ENCODE measurements around the gene L2HGDH. TPM values are rescaled to one million over a fixed set of nuclear protein-coding genes. Genes with fewer than 3 reads are reported as not detected.
"Not testable (repeated sequence)": the region's sequence is repeated elsewhere in the genome, so short reads cannot be mapped to it uniquely, and the experiment has no call there.

Gene L2HGDH
- total RNA-seq, 1 experiment from 2014 or later = 25.0 TPM

DNA sequence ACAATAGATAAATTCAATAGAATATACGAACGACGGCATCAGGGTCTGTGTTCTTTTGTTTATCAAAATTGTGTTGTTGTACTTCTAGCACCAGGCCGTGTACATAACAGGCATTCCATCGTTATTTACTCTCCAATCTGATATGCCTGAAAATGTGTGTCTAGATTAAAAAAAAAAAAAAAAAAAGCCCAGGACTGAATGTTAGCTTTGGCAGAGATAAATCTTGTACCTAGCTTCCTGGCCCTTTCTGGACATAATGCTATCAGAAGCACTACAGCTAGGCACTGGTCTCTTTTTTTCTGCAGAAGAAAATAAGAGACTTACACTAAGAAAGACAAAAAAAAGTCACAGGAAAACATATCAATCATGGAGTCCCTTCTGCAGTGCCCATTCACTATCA lies 47.6 kb upstream of the L2HGDH start:
- no peaks in the 10 kb centered on the region for H3K27me3 ChIP-seq (replicated peaks; ENCODE audit: control insufficient read depth, insufficient read depth, low read length)
- Mint-ChIP-seq H3K4me1 (ENCODE audit: low read depth, unreplicated experiment) (peaks cover 14% of the 10 kb centered on the region), H3K27me3 (ENCODE audit: insufficient read depth, unreplicated experiment) (no peaks in the 10 kb centered on the region), H3K27ac (ENCODE audit: unreplicated experiment) (no peak overlapping the region), H3K9me3 (ENCODE audit: unreplicated experiment) (no peaks in the 10 kb centered on the region), H3K36me3 (ENCODE audit: insufficient read depth, unreplicated experiment) (no peaks in the 10 kb centered on the region), H3K4me3 (ENCODE audit: unreplicated experiment) (no peak overlapping the region)
- intact Hi-C loops (cut with micrococcal nuclease; ENCODE audit: unreplicated experiment) = no loop called here
- ChIA-PET POLR2A (no interaction called here), CTCF (no interaction called here)
- TF ChIP-seq, protein P1, sequence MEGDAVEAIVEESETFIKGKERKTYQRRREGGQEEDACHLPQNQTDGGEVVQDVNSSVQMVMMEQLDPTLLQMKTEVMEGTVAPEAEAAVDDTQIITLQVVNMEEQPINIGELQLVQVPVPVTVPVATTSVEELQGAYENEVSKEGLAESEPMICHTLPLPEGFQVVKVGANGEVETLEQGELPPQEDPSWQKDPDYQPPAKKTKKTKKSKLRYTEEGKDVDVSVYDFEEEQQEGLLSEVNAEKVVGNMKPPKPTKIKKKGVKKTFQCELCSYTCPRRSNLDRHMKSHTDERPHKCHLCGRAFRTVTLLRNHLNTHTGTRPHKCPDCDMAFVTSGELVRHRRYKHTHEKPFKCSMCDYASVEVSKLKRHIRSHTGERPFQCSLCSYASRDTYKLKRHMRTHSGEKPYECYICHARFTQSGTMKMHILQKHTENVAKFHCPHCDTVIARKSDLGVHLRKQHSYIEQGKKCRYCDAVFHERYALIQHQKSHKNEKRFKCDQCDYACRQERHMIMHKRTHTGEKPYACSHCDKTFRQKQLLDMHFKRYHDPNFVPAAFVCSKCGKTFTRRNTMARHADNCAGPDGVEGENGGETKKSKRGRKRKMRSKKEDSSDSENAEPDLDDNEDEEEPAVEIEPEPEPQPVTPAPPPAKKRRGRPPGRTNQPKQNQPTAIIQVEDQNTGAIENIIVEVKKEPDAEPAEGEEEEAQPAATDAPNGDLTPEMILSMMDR (IDR thresholded peaks at IDR 0.05; ENCODE audit: insufficient read depth in 1 of 2, low read depth in 1 of 2, low read length in 1 of 2, severe bottlenecking in 1 of 2, unreplicated experiment in 1 of 2) = no peak
- H3K4me3 ChIP-seq (ENCODE audit: low read depth, low read length) = no peak overlapping the region
- no TSS peak for BruUV-seq (replicated peaks)
- H3K4me1 ChIP-seq = peaks cover 3% of the 10 kb centered on the region
- no peaks in the 10 kb centered on the region for H3K36me3 ChIP-seq (ENCODE audit: control insufficient read depth, insufficient read depth, low read length)
- DNase-seq = no peak
- H3K9me3 ChIP-seq = no peaks in the 10 kb centered on the region

DNA sequence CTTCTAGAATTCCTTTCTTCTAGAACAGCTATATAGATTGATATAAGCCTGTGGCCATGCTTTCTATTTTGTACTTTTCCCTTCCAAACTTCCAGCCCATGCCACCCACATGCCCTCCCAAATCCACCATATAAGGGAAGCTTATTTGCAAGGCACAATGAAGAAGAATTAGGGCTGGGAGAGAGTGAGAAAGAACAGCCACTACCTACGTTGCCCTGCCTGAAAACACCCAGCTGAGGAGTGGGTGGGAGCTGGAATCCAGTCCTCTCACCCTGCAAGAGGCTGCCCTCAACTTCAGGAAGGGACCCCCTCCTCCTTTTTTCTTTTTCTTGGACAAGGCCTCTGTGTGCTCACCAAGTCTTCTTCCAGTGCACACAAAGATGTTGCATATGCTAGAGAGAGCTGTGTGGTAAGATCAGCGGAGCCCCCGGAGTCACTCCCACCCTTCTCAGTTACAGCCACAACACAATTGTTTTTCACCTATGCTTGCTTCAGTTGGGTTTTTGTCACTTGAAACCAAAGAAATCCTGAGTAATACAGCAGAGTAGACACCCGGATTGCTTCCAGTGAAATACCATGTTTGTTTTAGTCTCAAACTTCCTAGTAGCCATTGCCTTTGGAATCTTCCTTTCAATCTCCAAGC lies 45.8 kb upstream of the L2HGDH start:
- intact Hi-C loops (cut with micrococcal nuclease; ENCODE audit: unreplicated experiment) = no loop called here
- no peaks in the 10 kb centered on the region for H3K4me1 ChIP-seq
- Mint-ChIP-seq H3K27me3 (ENCODE audit: insufficient read depth, unreplicated experiment) (no peaks in the 10 kb centered on the region), H3K9me3 (ENCODE audit: unreplicated experiment) (no peaks in the 10 kb centered on the region), H3K4me3 (ENCODE audit: unreplicated experiment) (no peak overlapping the region), H3K4me1 (ENCODE audit: low read depth, unreplicated experiment) (peaks cover 7% of the 10 kb centered on the region), H3K27ac (ENCODE audit: unreplicated experiment) (no peak overlapping the region), H3K36me3 (ENCODE audit: insufficient read depth, unreplicated experiment) (no peaks in the 10 kb centered on the region)
- no peak overlapping the region for H3K4me3 ChIP-seq (ENCODE audit: low read depth, low read length)
- BruUV-seq (replicated peaks) = no TSS peak
- DNase-seq = no peak
- TF ChIP-seq, protein P1 (IDR thresholded peaks at IDR 0.05; ENCODE audit: insufficient read depth in 1 of 2, low read depth in 1 of 2, low read length in 1 of 2, severe bottlenecking in 1 of 2, unreplicated experiment in 1 of 2) = no peak
- CTCF ChIA-PET = no interaction called here
- H3K36me3 ChIP-seq (ENCODE audit: control insufficient read depth, insufficient read depth, low read length) = no peaks in the 10 kb centered on the region
- H3K9me3 ChIP-seq = no peaks in the 10 kb centered on the region
- H3K27me3 ChIP-seq (replicated peaks; ENCODE audit: control insufficient read depth, insufficient read depth, low read length) = no peaks in the 10 kb centered on the region
- POLR2A ChIA-PET = no interaction called here

DNA sequence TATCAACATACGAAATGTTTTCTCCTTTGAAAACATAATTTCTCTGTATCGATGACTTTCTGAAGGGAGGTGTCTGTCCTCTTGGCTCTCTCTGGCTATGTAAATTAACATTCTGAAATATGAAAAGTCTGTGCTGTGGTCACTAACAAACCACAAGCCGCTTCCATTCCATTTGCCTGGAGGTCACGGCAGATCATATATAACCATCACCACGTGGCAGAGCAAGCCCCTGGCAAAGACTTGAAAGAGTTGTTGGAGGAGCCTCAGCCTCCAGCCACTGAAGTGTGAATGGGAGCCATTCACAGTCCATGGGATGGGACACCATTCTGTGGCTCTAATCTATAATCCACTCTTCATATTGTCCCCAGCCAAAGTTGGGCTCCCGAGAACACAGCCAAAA lies 45.1 kb upstream of the L2HGDH start:
- TF ChIP-seq, protein P1 (IDR thresholded peaks at IDR 0.05; ENCODE audit: insufficient read depth in 1 of 2, low read depth in 1 of 2, low read length in 1 of 2, severe bottlenecking in 1 of 2, unreplicated experiment in 1 of 2) = no peak
- no peak overlapping the region for H3K4me3 Mint-ChIP-seq (ENCODE audit: unreplicated experiment)
- Histone ChIP-seq H3K27me3 (replicated peaks; ENCODE audit: control insufficient read depth, insufficient read depth, low read length) (no peaks in the 10 kb centered on the region), H3K4me3 (ENCODE audit: low read depth, low read length) (no peak overlapping the region), H3K36me3 (ENCODE audit: control insufficient read depth, insufficient read depth, low read length) (no peaks in the 10 kb centered on the region), H3K4me1 (no peaks in the 10 kb centered on the region), H3K9me3 (no peaks in the 10 kb centered on the region)
- DNase-seq = no peak
- no peaks in the 10 kb centered on the region for H3K27me3 Mint-ChIP-seq (ENCODE audit: insufficient read depth, unreplicated experiment)
- intact Hi-C loops (cut with micrococcal nuclease; ENCODE audit: unreplicated experiment) = no loop called here
- no peaks in the 10 kb centered on the region for H3K36me3 Mint-ChIP-seq (ENCODE audit: insufficient read depth, unreplicated experiment)
- peaks cover 7% of the 10 kb centered on the region for H3K4me1 Mint-ChIP-seq (ENCODE audit: low read depth, unreplicated experiment)
- no TSS peak for BruUV-seq (replicated peaks)
- ChIA-PET CTCF (no interaction called here), POLR2A (no interaction called here)
- no peak overlapping the region for H3K27ac Mint-ChIP-seq (ENCODE audit: unreplicated experiment)
- no peaks in the 10 kb centered on the region for H3K9me3 Mint-ChIP-seq (ENCODE audit: unreplicated experiment)

DNA sequence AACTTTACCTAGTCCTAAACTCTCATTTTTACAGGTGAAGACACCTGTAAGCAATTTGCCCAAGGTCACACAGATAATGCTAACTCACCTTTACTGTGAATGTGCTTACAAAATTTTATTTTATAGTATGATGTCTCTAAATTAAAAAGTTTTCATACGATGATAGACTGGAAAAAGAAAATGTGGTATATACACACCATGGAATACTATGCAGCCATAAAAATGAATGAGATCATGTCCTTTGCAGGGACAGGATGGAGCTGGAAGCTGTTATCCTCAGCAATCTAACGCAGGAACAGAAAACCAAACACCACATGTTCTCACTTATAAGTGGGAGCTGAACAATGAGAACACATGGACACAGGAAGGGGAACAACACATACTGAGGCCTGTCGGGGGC lies 44.3 kb upstream of the L2HGDH start:
- H3K27ac Mint-ChIP-seq (ENCODE audit: unreplicated experiment); H3K9me3 Mint-ChIP-seq (ENCODE audit: unreplicated experiment); H3K27me3 ChIP-seq (replicated peaks; ENCODE audit: control insufficient read depth, insufficient read depth, low read length); H3K36me3 ChIP-seq (ENCODE audit: control insufficient read depth, insufficient read depth, low read length); H3K27me3 Mint-ChIP-seq (ENCODE audit: insufficient read depth, unreplicated experiment); POLR2A ChIA-PET; CTCF ChIA-PET; BruUV-seq (replicated peaks); DNase-seq; H3K4me1 ChIP-seq; H3K4me3 Mint-ChIP-seq (ENCODE audit: unreplicated experiment); intact Hi-C loops (cut with micrococcal nuclease; ENCODE audit: unreplicated experiment); H3K9me3 ChIP-seq; H3K4me1 Mint-ChIP-seq (ENCODE audit: low read depth, unreplicated experiment); H3K36me3 Mint-ChIP-seq (ENCODE audit: insufficient read depth, unreplicated experiment); H3K4me3 ChIP-seq (ENCODE audit: low read depth, low read length): not testable (repeated sequence)
